Bronchial epithelial cell (primary cell): Measurements from ENCODE around the gene AGMAT. TPM values are rescaled to one million over a fixed set of nuclear protein-coding genes. Genes with fewer than 3 reads are reported as not detected.
A peak's percentile ranks its signal among the peaks of the same experiment; 100 is the strongest.

Source experiments
- DNase-seq: peaks from one replicate; pipeline ENCODE4 v3.0.0-alpha.2; 2010; ENCODE audit warnings: low read depth
- FAIRE-seq: peaks from 2 replicates; lab custom pipeline; 2011; peaks lifted over from hg19 to GRCh38; lab: Jason Lieb, UNC
- H3K27me3 ChIP-seq: 2 replicates; pipeline ENCODE4 v1.5.1; 2011; ENCODE audit warnings: low read length; ENCODE audit not compliant: control insufficient read depth, insufficient read depth
- H3K36me3 ChIP-seq: 2 replicates; pipeline ENCODE4 v1.5.1; 2011; ENCODE audit warnings: low read length; ENCODE audit not compliant: control insufficient read depth, insufficient read depth
- H3K4me3 ChIP-seq: 2 replicates; pipeline ENCODE4 v1.5.1; 2011; ENCODE audit warnings: mild to moderate bottlenecking, low read depth, low read length, control low read depth
- CTCF ChIP-seq: IDR thresholded peaks from 2 replicates; pipeline ENCODE4 v1.5.1; 2011; ENCODE audit warnings: mild to moderate bottlenecking, moderate library complexity, low read length, control low read depth, inconsistent platforms; ENCODE audit not compliant: insufficient read depth, severe bottlenecking
- total RNA-seq: library from RNA; depleted of rRNA; stranded (reverse); fragments of >200 nt; gene quantifications from 2 replicates; pipeline ENCODE4 v1.2.1, GENCODE V29; 2014

Gene AGMAT
- total RNA-seq, 1 donor from 2014 or later, result 1.6 TPM

- H3K27me3 ChIP-seq, result no peaks in the 10 kb centered on the region
- DNase-seq, result no peak
- H3K36me3 ChIP-seq, result peaks cover 14% of the 10 kb centered on the region
- H3K4me3 ChIP-seq, result no peak overlapping the region
- no peak for TF ChIP-seq CTCF
- FAIRE-seq, result no peak
Measured at GRCh38 chr1:15543251-15543588, 41.6 kb downstream of the AGMAT start.

- no peak for TF ChIP-seq CTCF
- peak; percentile 50 for FAIRE-seq
- Histone ChIP-seq H3K36me3 (peaks cover 14% of the 10 kb centered on the region), H3K4me3 (no peak overlapping the region), H3K27me3 (no peaks in the 10 kb centered on the region)
- DNase-seq, result no peak
Measured at GRCh38 chr1:15542388-15543250, 42.2 kb downstream of the AGMAT start.

DNA sequence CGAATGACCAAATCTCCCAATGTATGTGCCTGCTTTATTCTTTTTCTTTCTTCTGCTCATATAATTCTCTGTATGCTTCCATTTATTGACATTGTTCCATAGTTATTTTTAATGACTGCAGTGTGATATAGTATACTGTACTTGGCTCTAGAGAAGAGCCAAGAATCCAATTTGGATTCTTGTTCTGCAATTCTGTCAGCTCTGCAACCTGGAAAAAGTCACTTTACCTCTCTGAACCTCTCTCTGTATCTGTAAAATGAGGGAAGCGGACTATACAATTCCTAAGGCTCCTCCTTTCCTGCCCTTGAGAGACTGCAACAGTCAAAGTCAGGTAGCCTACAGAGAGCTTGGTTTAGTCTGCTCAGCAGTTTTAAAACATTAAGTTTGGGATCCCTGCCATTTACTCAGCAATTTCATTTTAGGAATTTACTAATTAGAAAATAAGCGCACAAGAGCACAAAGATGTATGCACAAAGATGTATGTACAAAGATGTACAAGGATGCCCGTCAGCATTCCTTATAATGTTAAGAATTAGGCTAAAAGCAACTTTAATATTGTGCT is 43.5 kb downstream of the AGMAT start:
- TF ChIP-seq CTCF, result no peak
- no peak for DNase-seq
- no peak overlapping the region for H3K4me3 ChIP-seq
- H3K27me3 ChIP-seq, result no peaks in the 10 kb centered on the region
- FAIRE-seq, result no peak
- H3K36me3 ChIP-seq, result peaks cover 13% of the 10 kb centered on the region

DNA sequence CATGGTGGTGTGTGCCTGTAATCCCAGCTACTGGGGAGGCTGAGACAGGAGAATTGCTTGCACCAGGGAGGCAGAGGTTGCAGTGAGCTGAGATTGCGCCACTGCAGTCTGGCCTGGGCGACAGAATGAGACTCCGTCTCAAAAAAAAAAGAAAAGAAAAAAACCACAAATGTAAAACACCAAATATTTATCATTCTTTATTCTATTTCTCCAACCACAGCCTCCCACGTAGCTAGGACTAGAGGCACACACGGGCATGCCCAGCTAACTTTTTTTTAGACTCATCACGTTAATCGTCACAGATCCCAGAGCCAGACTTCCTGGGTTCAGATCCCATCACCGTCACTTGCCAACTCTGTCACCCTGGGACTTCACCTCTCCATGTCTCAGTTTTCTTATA is 44.7 kb downstream of the AGMAT start:
- H3K27me3 ChIP-seq, result no peaks in the 10 kb centered on the region
- FAIRE-seq, result no peak
- no peak overlapping the region for H3K4me3 ChIP-seq
- no peak for DNase-seq
- no peak for TF ChIP-seq CTCF
- peaks cover 15% of the 10 kb centered on the region for H3K36me3 ChIP-seq

GRCh38 chr1:15538771-15539170 is 46.1 kb downstream of the AGMAT start:
- DNase-seq (no peak), FAIRE-seq (no peak)
- no peaks in the 10 kb centered on the region for H3K27me3 ChIP-seq
- no peak for TF ChIP-seq CTCF
- H3K4me3 ChIP-seq, result no peak overlapping the region
- H3K36me3 ChIP-seq, result peaks cover 16% of the 10 kb centered on the region

DNA sequence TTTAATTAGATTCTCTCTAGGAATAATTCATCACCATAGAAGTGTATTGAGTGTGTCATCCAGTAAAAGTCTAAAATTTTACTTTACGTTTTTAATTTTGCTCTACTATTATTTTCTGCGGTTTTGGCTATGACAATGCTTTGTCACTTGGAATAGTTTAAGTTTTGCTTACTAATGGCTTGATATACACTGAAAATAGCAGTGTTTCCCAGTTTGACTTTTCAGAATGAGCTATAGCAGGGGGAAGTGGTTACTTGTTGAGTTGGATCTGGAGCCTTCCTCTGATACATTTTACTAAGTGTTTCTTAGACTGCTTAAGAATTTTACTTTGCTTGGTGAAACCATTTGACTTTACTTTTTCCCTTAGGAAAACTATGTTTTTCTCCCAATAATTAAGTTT is 53.2 kb downstream of the AGMAT start:
- TF ChIP-seq CTCF, result no peak
- DNase-seq (no peak), FAIRE-seq (no peak)

More for the DNA sequence above, 53.2 kb downstream of the AGMAT start:
- H3K4me3 ChIP-seq, result no peak overlapping the region
- peaks cover 7% of the 10 kb centered on the region for H3K36me3 ChIP-seq
- no peaks in the 10 kb centered on the region for H3K27me3 ChIP-seq
